Measurements from ENCODE around the gene HEXA. TPM values are rescaled to one million over a fixed set of nuclear protein-coding genes. Genes with fewer than 3 reads are reported as not detected.
A peak's percentile ranks its signal among the peaks of the same experiment; 100 is the strongest.

HEXA gene
- total RNA-seq, 4 donors from 2014 or later, result 104 to 140 (median 111) TPM

GRCh38 chr15:72313448-72313840 is 62.4 kb downstream of the HEXA start:
- DNase-seq, result no peak
- no peak for TF ChIP-seq CTCF (IDR thresholded peaks at IDR 0.05)
- no peak for TF ChIP-seq POLR2A (IDR thresholded peaks at IDR 0.05)
- intact Hi-C loops (cut with DNase I), result no loop called here
- Histone ChIP-seq H3K4me1 (no peaks in the 10 kb centered on the region), H3K27ac (no peak overlapping the region), H3K27me3 (no peaks in the 10 kb centered on the region), H3K9me3 (no peaks in the 10 kb centered on the region), H3K4me3 (replicated peaks in 1 of 3) (no peak overlapping the region), H3K36me3 (no peaks in the 10 kb centered on the region)
- 80% methylated on average over 2 of the region's 2 CpGs for WGBS, 2 donors

- WGBS, 2 donors, result 54 to 69% methylated on average over 2 of the region's 2 CpGs
- no peak overlapping the region for H3K4me3 ChIP-seq (replicated peaks in 1 of 3)
- DNase-seq, result peak; percentile 65 to 69
Measured at GRCh38 chr15:72312605-72313447, 63.0 kb downstream of the HEXA start.

GRCh38 chr15:72307026-72307425 is 68.8 kb downstream of the HEXA start:
- Histone ChIP-seq H3K27me3 (no peaks in the 10 kb centered on the region), H3K9me3 (no peaks in the 10 kb centered on the region), H3K36me3 (no peaks in the 10 kb centered on the region), H3K4me1 (no peaks in the 10 kb centered on the region), H3K4me3 (replicated peaks in 1 of 3) (no peak overlapping the region), H3K27ac (no peak overlapping the region)
- TF ChIP-seq POLR2A (IDR thresholded peaks at IDR 0.05) (no peak), CTCF (IDR thresholded peaks at IDR 0.05) (no peak)
- intact Hi-C loops (cut with DNase I), result no loop called here
- WGBS, 2 donors, result 72 to 80% methylated on average over 5 of the region's 5 CpGs
- no peak for DNase-seq

More at GRCh38 chr15:72312605-72313447, 63.0 kb downstream of the HEXA start:
- intact Hi-C loops (cut with DNase I), result no loop called here
- no peak for TF ChIP-seq POLR2A (IDR thresholded peaks at IDR 0.05)
- peak in 5 of 6 experiments; percentile 34 to 74 (median 70) for TF ChIP-seq CTCF (IDR thresholded peaks at IDR 0.05)
- Histone ChIP-seq H3K4me1 (no peaks in the 10 kb centered on the region), H3K27ac (no peak overlapping the region), H3K27me3 (no peaks in the 10 kb centered on the region), H3K36me3 (no peaks in the 10 kb centered on the region), H3K9me3 (no peaks in the 10 kb centered on the region)

- Histone ChIP-seq H3K4me1 (no peaks in the 10 kb centered on the region), H3K9me3 (no peaks in the 10 kb centered on the region), H3K4me3 (replicated peaks in 1 of 3) (no peak overlapping the region), H3K36me3 (no peaks in the 10 kb centered on the region), H3K27ac (no peak overlapping the region), H3K27me3 (no peaks in the 10 kb centered on the region)
- DNase-seq, result no peak
- WGBS, 2 donors, result 57 to 62% methylated on average over 10 of the region's 10 CpGs
- TF ChIP-seq CTCF (IDR thresholded peaks at IDR 0.05), result no peak
- no peak for TF ChIP-seq POLR2A (IDR thresholded peaks at IDR 0.05)
- intact Hi-C loops (cut with DNase I), result no loop called here
Measured at GRCh38 chr15:72306211-72306785, 69.5 kb downstream of the HEXA start.

GRCh38 chr15:72304596-72304995 is 71.2 kb downstream of the HEXA start:
- WGBS, 2 donors, result 82 to 92% methylated on average over 5 to 7 of the region's 7 CpGs
- Histone ChIP-seq H3K27ac (no peak overlapping the region), H3K4me1 (no peaks in the 10 kb centered on the region), H3K27me3 (no peaks in the 10 kb centered on the region), H3K36me3 (no peaks in the 10 kb centered on the region), H3K9me3 (no peaks in the 10 kb centered on the region), H3K4me3 (replicated peaks in 1 of 3) (no peak overlapping the region)
- no peak for TF ChIP-seq CTCF (IDR thresholded peaks at IDR 0.05)
- TF ChIP-seq POLR2A (IDR thresholded peaks at IDR 0.05), result no peak
- no peak for DNase-seq
- intact Hi-C loops (cut with DNase I), result no loop called here

Measured in thyroid gland (tissue), 4 donors.